Measurements from ENCODE around the gene NEK6. TPM values are rescaled to one million over a fixed set of nuclear protein-coding genes. Genes with fewer than 3 reads are reported as not detected.

The NEK6 gene
- total and polyA plus RNA-seq, 12 donors, result 4.0 to 27.2 (median 15.1) TPM

- H3K4me1 ChIP-seq (replicated peaks in 1 of 2), result peaks cover 5 to 28% of the 10 kb centered on the region in 2 donors
- no peaks in the 10 kb centered on the region for H3K9me3 ChIP-seq (replicated peaks in 1 of 3)
- DNase-seq, result no peak
- no peak for TF ChIP-seq POLR2A (IDR thresholded peaks at IDR 0.05)
- TF ChIP-seq CTCF (IDR thresholded peaks at IDR 0.05), result no peak
- no peak overlapping the region for H3K4me3 ChIP-seq
- no peaks in the 10 kb centered on the region for H3K27me3 ChIP-seq
- intact Hi-C loops (cut with DNase I), result no loop called here
- H3K27ac ChIP-seq, result no peak overlapping the region
- H3K36me3 ChIP-seq (replicated peaks in 1 of 2), result no peaks in the 10 kb centered on the region
- WGBS, 4 donors, result 85 to 89% (median 87%) methylated on average over 5 to 12 of the region's 12 CpGs
These were observed 41.0 kb downstream of the NEK6 start for GRCh38 chr9:124298646-124299235.

- Histone ChIP-seq H3K9me3 (replicated peaks in 1 of 3) (no peaks in the 10 kb centered on the region), H3K27ac (no peak overlapping the region), H3K36me3 (replicated peaks in 1 of 2) (no peaks in the 10 kb centered on the region), H3K4me3 (no peak overlapping the region), H3K4me1 (replicated peaks in 1 of 2) (peaks cover 5 to 26% of the 10 kb centered on the region in 2 donors), H3K27me3 (no peaks in the 10 kb centered on the region)
- 77 to 86% (median 81%) methylated on average over 6 to 8 of the region's 8 CpGs for WGBS, 4 donors
- DNase-seq, result no peak
- intact Hi-C loops (cut with DNase I), result no loop called here
- TF ChIP-seq POLR2A (IDR thresholded peaks at IDR 0.05), result no peak
- TF ChIP-seq CTCF (IDR thresholded peaks at IDR 0.05), result no peak
These were observed 41.9 kb downstream of the NEK6 start for GRCh38 chr9:124299515-124300090.

GRCh38 chr9:124300312-124300711 lies 42.6 kb downstream of the NEK6 start:
- 79 to 98% (median 84%) methylated on average over 7 to 11 of the region's 11 CpGs for WGBS, 4 donors
- Histone ChIP-seq H3K36me3 (replicated peaks in 1 of 2) (no peaks in the 10 kb centered on the region), H3K4me1 (replicated peaks in 1 of 2) (peaks cover 5 to 19% of the 10 kb centered on the region in 2 donors), H3K4me3 (no peak overlapping the region), H3K27ac (no peak overlapping the region), H3K9me3 (replicated peaks in 1 of 3) (no peaks in the 10 kb centered on the region), H3K27me3 (no peaks in the 10 kb centered on the region)
- intact Hi-C loops (cut with DNase I), result no loop called here
- TF ChIP-seq POLR2A (IDR thresholded peaks at IDR 0.05) (no peak), CTCF (IDR thresholded peaks at IDR 0.05) (no peak)
- DNase-seq, result no peak

GRCh38 chr9:124302921-124303320 lies 45.2 kb downstream of the NEK6 start:
- intact Hi-C loops (cut with DNase I), result no loop called here
- no peak for DNase-seq
- H3K27ac ChIP-seq, result no peak overlapping the region

More at GRCh38 chr9:124302921-124303320, 45.2 kb downstream of the NEK6 start:
- Histone ChIP-seq H3K9me3 (replicated peaks in 1 of 3) (no peaks in the 10 kb centered on the region), H3K4me1 (replicated peaks in 1 of 2) (no peaks in the 10 kb centered on the region), H3K27me3 (no peaks in the 10 kb centered on the region), H3K36me3 (replicated peaks in 1 of 2) (peaks cover 0 to 2% of the 10 kb centered on the region in 2 donors), H3K4me3 (no peak overlapping the region)
- WGBS, 4 donors, result 78 to 92% (median 89%) methylated on average over 4 of the region's 4 CpGs
- no peak for TF ChIP-seq CTCF (IDR thresholded peaks at IDR 0.05)
- TF ChIP-seq POLR2A (IDR thresholded peaks at IDR 0.05), result no peak

Data from adrenal gland (tissue), 12 donors.